Heart left ventricle (tissue), 16 donors: ENCODE results near the gene CAPRIN2. TPM values are rescaled to one million over a fixed set of nuclear protein-coding genes. Genes with fewer than 3 reads are reported as not detected.

Source experiments
- ATAC-seq, 4 donors: fragments of 200-7000 bp; cut with Tn5 transposase; one replicate each; pipeline ENCODE4 v1.9.1; 2020 to 2022; ENCODE audit warnings: moderate library complexity in 4 of 4, mild to moderate bottlenecking in 3 of 4, moderate number of reproducible peaks in 1 of 4
- DNase-seq, 5 donors: peaks; one replicate each; pipeline ENCODE4 v3.0.0-alpha.2; 2020
- H3K27ac ChIP-seq, 12 donors: fragments of 200-600 bp; sonication (generic) in 4 of 12; one replicate each; pipeline versions ENCODE4 v1.5.0 to v1.8.0; 2016 to 2022; ENCODE audit warnings: mild to moderate bottlenecking in 2 of 12
- H3K27me3 ChIP-seq, 9 donors: fragments of 200-600 bp; sonication (generic) in 2 of 9; one replicate each; pipeline versions ENCODE4 v1.5.1 to v1.8.0; 2016 to 2022; ENCODE audit warnings: mild to moderate bottlenecking in 3 of 9
- H3K36me3 ChIP-seq, 9 donors: fragments of 200-600 bp; sonication (generic) in 2 of 9; one replicate each; pipeline versions ENCODE4 v1.5.0 to v1.8.0; 2018 to 2022; ENCODE audit warnings: mild to moderate bottlenecking in 2 of 9
- H3K4me1 ChIP-seq, 12 donors: fragments of 200-600 bp; sonication (generic) in 4 of 12; one replicate each; pipeline versions ENCODE4 v1.5.0 to v1.8.0; 2016 to 2022; ENCODE audit warnings: mild to moderate bottlenecking in 3 of 12
- H3K4me3 ChIP-seq, 12 donors: fragments of 200-600 bp; sonication (generic) in 4 of 12; one replicate each; pipeline versions ENCODE4 v1.5.0 to v1.8.0; 2017 to 2022; ENCODE audit warnings: mild to moderate bottlenecking in 9 of 12, moderate library complexity in 4 of 12
- H3K9me3 ChIP-seq, 12 donors: fragments of 200-600 bp; sonication (generic) in 4 of 12; one replicate each; pipeline versions ENCODE4 v1.5.0 to v1.8.0; 2016 to 2022; ENCODE audit warnings: mild to moderate bottlenecking in 1 of 12
- POLR2A ChIP-seq, 2 donors: fragments of 450-650 bp; IDR thresholded peaks; one replicate each; pipeline ENCODE4 v1.6.1; 2017; ENCODE audit warnings: antibody characterized with exemption in 2 of 2, mild to moderate bottlenecking in 2 of 2, moderate library complexity in 2 of 2
- WGBS, 4 donors: extraction: QIAGEN DNeasy Blood & Tissue Kit in 2 of 4; methylation state at CpG; one replicate each; pipeline versions ENCODE4 v1.1.5 to v1.1.7; 2013 to 2018; 5-methylcytosine and 5-hydroxymethylcytosine counted together
- intact Hi-C, 10 donors: fragments of 100-400 bp; cut with DNase I; formaldehyde crosslinking; loops; one replicate each; pipeline versions ENCODE4 v1.11.1 to v1.14.2; 2022
- polyA plus RNA-seq, 2 donors: library from polyadenylated mRNA; stranded (reverse); fragments of 200-250 nt; gene quantifications; one replicate each; pipeline ENCODE4 v1.2.3, GENCODE V29; 2013
- total RNA-seq, 9 donors: library from RNA; depleted of rRNA in 2 of 9; stranded (reverse); fragments of >200 nt in 2 of 9; fragmentation: NEBNext Ultra II Directional in 3 of 9; extraction: Animal tissue kit (Norgen Biotek cat#: 25700) in 3 of 9; gene quantifications; one replicate each; pipeline versions ENCODE4 v1.1.0 to v1.2.4, GENCODE V29; 2016 to 2023
- TF ChIP-seq, protein P1 (sequence below), 12 donors: fragments of 200-600 bp; sonication (generic) in 4 of 12; IDR thresholded peaks; one replicate each; pipeline versions ENCODE4 v1.5.0 to v1.8.0; 2018 to 2022; ENCODE audit warnings: antibody characterized with exemption in 12 of 12, mild to moderate bottlenecking in 5 of 12
- donor health status: ischemic (EF 13 %, LVEDD 7.1; RV severe dilation, severe dysfunction).
- donor health status: healthy with polysubstance abuse.
- donor health status: DM: no; HTN: yes; CAD: no.
- donor health status: DM: no; HTN: no; CAD: no.
- donor health status: ischemic (EF 25% LVEDD 6.9; RV normal size, moderate dysfunction).
- donor health status: ischemic (EF 25% LVEDD 5.7; RV mildly dilated, moderate dysfunction).
- donor health status: healthy.
- donor health status: DM: yes; HTN: yes; CAD: no.
- donor health status: ischemic (EF 35%, LVEDD 5.7; RV mildly dilated, moderate dysfunction).
- donor health status: nonischemic (EF 11% LVEDD 7.7; RV severe dilation, severe dysfunction).
- donor health status: DM: yes; HTN: yes; CAD: no.
- donor health status: PGD.
- donor health status: ischemic (EF 29% LVEDD 5.4; RV normal size, mild dysfunction).
- donor health status: nonischemic (EF 23%, LVEDD 6.1; RV moderate dilation, normal function).

The CAPRIN2 gene
- total and polyA plus RNA-seq, 11 donors: 9.9 to 33.6 (median 29.0) TPM

DNA sequence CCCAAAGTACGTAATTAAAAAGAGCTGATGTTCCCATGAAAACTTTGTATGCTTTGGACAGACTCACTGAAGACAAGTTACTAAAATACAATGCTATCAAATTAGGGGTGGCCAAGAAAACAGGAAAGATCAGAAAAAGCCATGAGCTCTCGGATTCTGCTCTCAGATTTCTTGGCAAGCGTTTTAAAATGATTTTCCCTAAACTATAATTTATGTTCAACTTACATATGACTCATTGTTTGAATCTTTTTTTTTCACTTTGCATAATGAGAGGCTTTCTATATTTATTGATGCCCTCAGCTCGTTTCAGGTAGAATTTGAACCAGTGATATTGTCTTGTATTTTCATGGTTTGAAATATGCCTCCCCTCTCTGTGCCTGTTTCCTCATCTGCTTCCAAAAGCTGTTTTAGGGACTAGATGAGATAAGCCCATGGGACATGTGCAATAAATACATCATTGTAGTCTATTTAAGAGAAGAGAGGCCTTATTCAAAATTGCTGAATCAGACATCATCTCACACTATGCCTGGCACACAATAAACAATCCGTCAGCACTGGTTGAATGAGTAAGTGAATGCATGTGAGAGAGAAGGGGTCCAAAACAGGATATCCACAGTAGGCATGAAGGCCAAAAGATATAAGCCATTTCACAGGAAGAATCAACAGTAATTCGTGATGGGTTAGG is 54.4 kb downstream of the CAPRIN2 start:
- intact Hi-C loops: loop anchor here in 1 of 10 donors (5.0 kb wide), 1 partner anchor 52 kb away; the partner anchor contains the start of gene CAPRIN2
- H3K4me3 ChIP-seq: no peak overlapping the region
- ATAC-seq (no peak), DNase-seq (no peak)
- no peak overlapping the region for H3K27ac ChIP-seq
- 71 to 74% (median 73%) methylated on average over 6 of the region's 6 CpGs for WGBS, 4 donors
- no peaks in the 10 kb centered on the region for H3K9me3 ChIP-seq
- TF ChIP-seq, protein P1, sequence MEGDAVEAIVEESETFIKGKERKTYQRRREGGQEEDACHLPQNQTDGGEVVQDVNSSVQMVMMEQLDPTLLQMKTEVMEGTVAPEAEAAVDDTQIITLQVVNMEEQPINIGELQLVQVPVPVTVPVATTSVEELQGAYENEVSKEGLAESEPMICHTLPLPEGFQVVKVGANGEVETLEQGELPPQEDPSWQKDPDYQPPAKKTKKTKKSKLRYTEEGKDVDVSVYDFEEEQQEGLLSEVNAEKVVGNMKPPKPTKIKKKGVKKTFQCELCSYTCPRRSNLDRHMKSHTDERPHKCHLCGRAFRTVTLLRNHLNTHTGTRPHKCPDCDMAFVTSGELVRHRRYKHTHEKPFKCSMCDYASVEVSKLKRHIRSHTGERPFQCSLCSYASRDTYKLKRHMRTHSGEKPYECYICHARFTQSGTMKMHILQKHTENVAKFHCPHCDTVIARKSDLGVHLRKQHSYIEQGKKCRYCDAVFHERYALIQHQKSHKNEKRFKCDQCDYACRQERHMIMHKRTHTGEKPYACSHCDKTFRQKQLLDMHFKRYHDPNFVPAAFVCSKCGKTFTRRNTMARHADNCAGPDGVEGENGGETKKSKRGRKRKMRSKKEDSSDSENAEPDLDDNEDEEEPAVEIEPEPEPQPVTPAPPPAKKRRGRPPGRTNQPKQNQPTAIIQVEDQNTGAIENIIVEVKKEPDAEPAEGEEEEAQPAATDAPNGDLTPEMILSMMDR (IDR thresholded peaks at IDR 0.05): no peak
- no peak for TF ChIP-seq POLR2A (IDR thresholded peaks at IDR 0.05)
- H3K36me3 ChIP-seq: no peaks in the 10 kb centered on the region
- H3K27me3 ChIP-seq: no peaks in the 10 kb centered on the region
- H3K4me1 ChIP-seq: peaks cover 0 to 7% (median 4%) of the 10 kb centered on the region in 12 donors

DNA sequence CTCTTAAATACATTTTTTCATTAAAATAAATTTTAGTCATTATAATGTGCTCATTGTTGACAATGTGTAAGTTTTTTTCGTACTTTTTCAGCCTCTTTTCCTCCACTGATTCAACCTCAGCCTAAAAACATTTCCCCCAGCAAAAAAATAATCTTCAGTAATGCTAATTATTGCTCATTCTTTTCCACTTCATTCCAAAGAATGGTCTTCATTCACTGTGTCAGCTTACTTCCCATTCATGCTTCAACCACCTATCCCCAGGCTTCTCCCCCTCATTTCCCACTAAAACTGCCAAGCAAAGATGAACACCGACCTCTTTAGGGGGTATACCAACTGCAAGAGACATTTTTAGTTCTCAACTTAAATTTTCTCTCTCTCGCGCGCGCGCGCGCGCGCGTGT is 56.4 kb downstream of the CAPRIN2 start:
- TF ChIP-seq, protein P1 (IDR thresholded peaks at IDR 0.05): no peak
- no peak for TF ChIP-seq POLR2A (IDR thresholded peaks at IDR 0.05)
- no peaks in the 10 kb centered on the region for H3K27me3 ChIP-seq
- H3K9me3 ChIP-seq: no peaks in the 10 kb centered on the region
- H3K4me3 ChIP-seq: no peak overlapping the region
- DNase-seq (no peak), ATAC-seq (no peak)
- H3K27ac ChIP-seq: no peak overlapping the region
- WGBS, 4 donors: 86 to 95% (median 91%) methylated on average over 12 of the region's 12 CpGs
- H3K4me1 ChIP-seq: peaks cover 0 to 22% (median 17%) of the 10 kb centered on the region in 12 donors
- no peaks in the 10 kb centered on the region for H3K36me3 ChIP-seq
- intact Hi-C loops: loop anchor here in 7 of 10 donors (5.0 to 10.0 kb wide), 7 partner anchors 49 to 1314 kb away; partner anchors contain the start of genes CAPRIN2 (in 2 of the 7) and ERGIC2 (in 1 of the 7)

DNA sequence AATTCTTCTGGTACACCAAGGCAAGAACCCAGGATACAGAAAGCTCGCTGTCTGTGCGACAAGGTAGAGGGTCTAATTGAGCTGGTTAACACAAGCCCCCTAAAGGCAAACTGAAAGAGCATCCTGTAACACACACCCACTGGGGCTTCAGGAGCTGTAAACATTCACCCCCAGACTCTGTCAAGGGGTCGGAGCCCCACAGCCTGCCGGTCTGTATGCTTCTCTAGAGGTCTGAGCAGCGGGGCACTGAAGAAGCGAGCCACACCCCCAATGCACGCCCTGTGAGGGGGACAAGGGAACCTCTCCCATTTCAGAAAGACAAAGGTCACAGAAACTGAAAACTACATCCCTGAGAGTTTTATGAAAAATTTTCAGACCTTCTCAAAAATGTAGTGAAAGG is 57.8 kb downstream of the CAPRIN2 start:
- DNase-seq: no peak
- Histone ChIP-seq H3K27me3 (no peaks in the 10 kb centered on the region), H3K4me1 (peaks cover 0 to 31% (median 21%) of the 10 kb centered on the region in 12 donors), H3K4me3 (no peak overlapping the region), H3K36me3 (no peaks in the 10 kb centered on the region), H3K9me3 (no peaks in the 10 kb centered on the region), H3K27ac (no peak overlapping the region)
- no peak for ATAC-seq
- WGBS, 4 donors: 92 to 98% (median 92%) methylated on average over 6 to 7 of the region's 7 CpGs
- intact Hi-C loops: loop anchor here in 7 of 10 donors (2.0 to 10.0 kb wide), 8 partner anchors 50 to 1312 kb away; partner anchors contain the start of genes CAPRIN2 (in 3 of the 7) and ERGIC2 (in 1 of the 7)
- TF ChIP-seq POLR2A (IDR thresholded peaks at IDR 0.05): no peak
- TF ChIP-seq, protein P1 (IDR thresholded peaks at IDR 0.05): no peak

DNA sequence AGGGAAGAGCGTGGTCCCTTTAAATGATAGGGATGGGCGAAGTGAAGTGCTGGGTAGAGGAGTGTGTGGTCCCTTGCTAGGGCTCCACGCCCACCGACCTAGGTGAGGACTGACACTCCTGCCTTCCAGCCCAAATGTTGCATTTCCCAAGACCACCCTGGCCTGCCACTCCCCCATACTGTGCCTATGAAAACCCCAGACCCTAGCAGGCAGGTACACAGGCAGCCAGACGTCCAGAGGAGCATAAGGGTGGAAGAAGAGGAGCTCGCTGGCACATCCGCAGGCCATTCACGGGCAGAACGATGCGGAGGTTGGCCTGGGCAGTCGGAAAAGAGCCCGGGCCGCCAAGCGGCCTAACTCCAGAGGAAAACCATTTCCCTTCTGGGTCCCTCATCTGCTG is 58.3 kb downstream of the CAPRIN2 start:
- H3K4me1 ChIP-seq: peaks cover 0 to 35% (median 22%) of the 10 kb centered on the region in 12 donors
- DNase-seq (no peak), ATAC-seq (no peak)
- TF ChIP-seq, protein P1 (IDR thresholded peaks at IDR 0.05): no peak
- no peak for TF ChIP-seq POLR2A (IDR thresholded peaks at IDR 0.05)
- H3K27me3 ChIP-seq: no peaks in the 10 kb centered on the region
- H3K4me3 ChIP-seq: peak overlapping the region in 11 of 12 donors; percentile 84 to 99 (median 96)
- peak overlapping the region in 1 of 12 donors; percentile 88 for H3K27ac ChIP-seq
- 88 to 91% (median 88%) methylated on average over 14 of the region's 14 CpGs for WGBS, 4 donors
- H3K9me3 ChIP-seq: no peaks in the 10 kb centered on the region
- no peaks in the 10 kb centered on the region for H3K36me3 ChIP-seq
- intact Hi-C loops: loop anchor here in 7 of 10 donors (2.0 to 10.0 kb wide), 8 partner anchors 51 to 1312 kb away; partner anchors contain the start of genes CAPRIN2 (in 3 of the 7) and ERGIC2 (in 1 of the 7)
